Right lobe of liver (tissue), 4 donors: Measurements from ENCODE around the gene RNASE7.

Source experiments
- POLR2A ChIP-seq: fragments of 450-650 bp; IDR thresholded peaks from one replicate; pipeline ENCODE4 v1.6.1; 2017; ENCODE audit warnings: antibody characterized with exemption, mild to moderate bottlenecking
- TF ChIP-seq, protein P1 (sequence below), 4 donors: fragments of 200-600 bp in 3 of 4; fragments of 450-650 bp in 1 of 4; IDR thresholded peaks; one replicate each; pipeline versions ENCODE4 v1.5.1 to v1.8.0; 2016 to 2022; ENCODE audit warnings: antibody characterized with exemption in 4 of 4, mild to moderate bottlenecking in 2 of 4
- donor health status: DM: no; HTN: no; CAD: no.
- donor health status: DM: no; HTN: no; CAD: no.
- donor health status: DM: no; HTN: yes; CAD: no.

DNA sequence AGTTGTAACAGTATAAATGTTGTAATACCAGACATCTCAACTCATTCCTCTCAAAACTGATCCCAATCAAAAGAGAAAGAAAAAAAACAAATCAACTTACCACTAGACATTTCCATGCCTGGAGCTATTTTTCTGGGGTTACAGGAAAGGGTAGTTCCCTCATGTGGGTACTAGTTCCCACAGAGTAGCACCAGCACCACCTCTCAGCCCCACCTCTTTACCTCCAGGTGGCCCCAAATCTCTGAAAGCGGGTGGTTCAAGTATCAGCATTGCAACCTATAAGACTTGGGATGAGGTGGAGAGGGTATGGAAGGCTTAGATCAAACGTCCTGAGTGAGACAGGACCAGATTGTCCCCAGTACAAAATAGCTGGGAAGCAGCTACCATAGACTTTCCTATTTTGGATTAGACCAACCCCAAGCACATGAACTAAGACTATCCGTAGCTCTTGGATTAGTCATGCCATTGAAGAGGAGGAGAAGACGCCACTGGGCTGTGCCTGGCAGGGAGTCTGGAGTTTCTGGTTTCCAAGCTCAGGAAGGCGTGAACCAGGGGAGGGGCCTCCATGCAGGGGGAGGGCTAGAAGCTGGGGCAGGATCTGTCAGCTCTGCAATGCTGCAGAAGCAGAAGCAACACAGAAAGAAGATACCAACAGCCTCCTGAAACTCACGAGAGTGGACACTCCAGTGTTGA lies 43.3 kb upstream of the RNASE7 start, which contains the start of gene SLC39A2:
- TF ChIP-seq, protein P1, sequence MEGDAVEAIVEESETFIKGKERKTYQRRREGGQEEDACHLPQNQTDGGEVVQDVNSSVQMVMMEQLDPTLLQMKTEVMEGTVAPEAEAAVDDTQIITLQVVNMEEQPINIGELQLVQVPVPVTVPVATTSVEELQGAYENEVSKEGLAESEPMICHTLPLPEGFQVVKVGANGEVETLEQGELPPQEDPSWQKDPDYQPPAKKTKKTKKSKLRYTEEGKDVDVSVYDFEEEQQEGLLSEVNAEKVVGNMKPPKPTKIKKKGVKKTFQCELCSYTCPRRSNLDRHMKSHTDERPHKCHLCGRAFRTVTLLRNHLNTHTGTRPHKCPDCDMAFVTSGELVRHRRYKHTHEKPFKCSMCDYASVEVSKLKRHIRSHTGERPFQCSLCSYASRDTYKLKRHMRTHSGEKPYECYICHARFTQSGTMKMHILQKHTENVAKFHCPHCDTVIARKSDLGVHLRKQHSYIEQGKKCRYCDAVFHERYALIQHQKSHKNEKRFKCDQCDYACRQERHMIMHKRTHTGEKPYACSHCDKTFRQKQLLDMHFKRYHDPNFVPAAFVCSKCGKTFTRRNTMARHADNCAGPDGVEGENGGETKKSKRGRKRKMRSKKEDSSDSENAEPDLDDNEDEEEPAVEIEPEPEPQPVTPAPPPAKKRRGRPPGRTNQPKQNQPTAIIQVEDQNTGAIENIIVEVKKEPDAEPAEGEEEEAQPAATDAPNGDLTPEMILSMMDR (IDR thresholded peaks at IDR 0.05), result no peak
- no peak for TF ChIP-seq POLR2A
